Breast epithelium (tissue), 4 donors: ENCODE results near the gene SLC38A3. TPM values are rescaled to one million over a fixed set of nuclear protein-coding genes. Genes with fewer than 3 reads are reported as not detected.

Experiments
- DNase-seq, 2 donors: peaks; one replicate each; pipeline ENCODE4 v3.0.0-alpha.2; 2019; ENCODE audit warnings: low spot score in 2 of 2
- H3K27ac ChIP-seq, 2 donors: fragments of 200-600 bp; sonication (generic) in 1 of 2; one replicate each; pipeline ENCODE4 v1.5.1; 2016 to 2019; ENCODE audit warnings: mild to moderate bottlenecking in 1 of 2
- H3K27me3 ChIP-seq, 2 donors: fragments of 200-600 bp; sonication (generic) in 1 of 2; one replicate each; pipeline versions ENCODE4 v1.5.1 to v1.6.0; 2017 to 2019; ENCODE audit warnings: control low read depth in 1 of 2, mild to moderate bottlenecking in 1 of 2
- H3K36me3 ChIP-seq: fragments of 200-600 bp; one replicate; pipeline ENCODE4 v1.5.1; 2019
- H3K4me1 ChIP-seq, 2 donors: fragments of 200-600 bp; sonication (generic); one replicate each; pipeline ENCODE4 v1.5.1; 2016 to 2019; ENCODE audit warnings: control low read depth in 1 of 2
- H3K4me3 ChIP-seq, 3 donors: fragments of 200-600 bp; sonication (generic); 1 replicate in 2 of 3; 2 replicates in 1 of 3; pipeline ENCODE4 v1.5.1; 2016 to 2019; ENCODE audit warnings: mild to moderate bottlenecking in 3 of 3, moderate library complexity in 2 of 3
- H3K9me3 ChIP-seq, 2 donors: fragments of 200-600 bp; sonication (generic) in 1 of 2; one replicate each; pipeline ENCODE4 v1.5.1; 2016 to 2019; ENCODE audit warnings: control low read depth in 1 of 2
- CTCF ChIP-seq, 3 donors: fragments of 450-650 bp; IDR thresholded peaks; one replicate each; pipeline ENCODE4 v1.5.1; 2016 to 2017; ENCODE audit warnings: antibody characterized with exemption in 3 of 3, mild to moderate bottlenecking in 3 of 3, moderate library complexity in 3 of 3
- POLR2A ChIP-seq: fragments of 450-650 bp; IDR thresholded peaks from one replicate; pipeline ENCODE4 v1.6.1; 2016; ENCODE audit warnings: antibody characterized with exemption, mild to moderate bottlenecking, moderate library complexity
- POLR2AphosphoS5 ChIP-seq, 3 donors: sonication (generic); formaldehyde crosslinking; IDR thresholded peaks; one replicate each; pipeline ENCODE4 v1.6.1; 2017; ENCODE audit warnings: antibody characterized with exemption in 3 of 3
- intact Hi-C: fragments of 100-400 bp; cut with DNase I; formaldehyde crosslinking; loops from one replicate; pipeline ENCODE4 v1.15.1; 2023; ENCODE audit warnings: low total_unique reads
- total RNA-seq, 3 donors: library from RNA; depleted of rRNA; stranded (reverse); fragments of >200 nt; gene quantifications; one replicate each; pipeline ENCODE4 v1.1.0, GENCODE V29; 2016

SLC38A3 gene
- total RNA-seq, 3 donors from 2014 or later, result 0.98 to 2.5 TPM; not detected in 1

DNA sequence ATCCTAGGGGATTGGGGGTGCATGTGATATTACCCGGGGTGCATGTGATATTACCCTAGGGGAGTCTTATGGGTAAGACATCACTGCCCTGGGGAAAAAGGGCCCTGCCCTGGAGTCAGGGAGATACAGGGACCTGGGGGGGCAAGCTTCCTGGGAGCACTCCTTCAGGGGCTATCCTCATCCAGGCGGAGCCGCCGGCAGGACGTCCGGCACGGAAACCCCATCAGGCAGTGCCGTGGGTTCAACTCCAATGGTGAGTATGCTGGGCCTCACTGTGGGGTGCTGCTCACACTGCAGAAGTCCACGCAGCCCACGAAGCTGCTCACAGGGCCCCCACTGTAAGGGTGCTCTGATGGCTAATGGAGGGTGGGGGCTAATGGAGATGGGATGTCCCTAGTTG, 19.0 kb upstream of the SLC38A3 start:
- Histone ChIP-seq H3K27me3 (no peaks in the 10 kb centered on the region), H3K36me3 (no peaks in the 10 kb centered on the region), H3K4me1 (peaks cover 0 to 5% of the 10 kb centered on the region in 2 donors), H3K27ac (no peak overlapping the region), H3K4me3 (no peak overlapping the region), H3K9me3 (no peaks in the 10 kb centered on the region)
- no peak for TF ChIP-seq CTCF (IDR thresholded peaks at IDR 0.05)
- TF ChIP-seq POLR2AphosphoS5 (IDR thresholded peaks at IDR 0.05), result no peak
- intact Hi-C loops, result loop anchor here (2.0 to 10.0 kb wide), 2 partner anchors 61 to 317 kb away; partner anchors contain the start of gene CAMKV
- no peak for DNase-seq

DNA sequence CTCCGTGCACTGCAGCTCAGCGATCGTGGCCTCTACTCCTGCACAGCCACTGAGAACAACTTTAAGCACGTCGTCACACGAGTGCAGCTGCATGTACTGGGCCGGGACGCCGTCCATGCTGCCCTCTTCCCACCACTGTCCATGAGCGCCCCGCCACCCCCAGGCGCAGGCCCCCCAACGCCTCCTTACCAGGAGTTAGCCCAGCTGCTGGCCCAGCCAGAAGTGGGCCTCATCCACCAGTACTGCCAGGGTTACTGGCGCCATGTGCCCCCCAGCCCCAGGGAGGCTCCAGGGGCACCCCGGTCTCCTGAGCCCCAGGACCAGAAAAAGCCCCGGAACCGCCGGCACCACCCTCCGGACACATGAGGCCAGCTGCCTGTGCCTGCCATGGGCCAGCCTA, 17.3 kb upstream of the SLC38A3 start:
- Histone ChIP-seq H3K9me3 (no peaks in the 10 kb centered on the region), H3K36me3 (no peaks in the 10 kb centered on the region), H3K4me1 (peaks cover 0 to 5% of the 10 kb centered on the region in 2 donors), H3K4me3 (no peak overlapping the region), H3K27me3 (peaks cover 0 to 1% of the 10 kb centered on the region in 2 donors), H3K27ac (no peak overlapping the region)
- DNase-seq, result no peak
- intact Hi-C loops, result loop anchor here (2.0 to 10.0 kb wide), 2 partner anchors 63 to 319 kb away; partner anchors contain the start of gene CAMKV
- TF ChIP-seq POLR2A (no peak), POLR2AphosphoS5 (IDR thresholded peaks at IDR 0.05) (no peak), CTCF (IDR thresholded peaks at IDR 0.05) (no peak)

DNA sequence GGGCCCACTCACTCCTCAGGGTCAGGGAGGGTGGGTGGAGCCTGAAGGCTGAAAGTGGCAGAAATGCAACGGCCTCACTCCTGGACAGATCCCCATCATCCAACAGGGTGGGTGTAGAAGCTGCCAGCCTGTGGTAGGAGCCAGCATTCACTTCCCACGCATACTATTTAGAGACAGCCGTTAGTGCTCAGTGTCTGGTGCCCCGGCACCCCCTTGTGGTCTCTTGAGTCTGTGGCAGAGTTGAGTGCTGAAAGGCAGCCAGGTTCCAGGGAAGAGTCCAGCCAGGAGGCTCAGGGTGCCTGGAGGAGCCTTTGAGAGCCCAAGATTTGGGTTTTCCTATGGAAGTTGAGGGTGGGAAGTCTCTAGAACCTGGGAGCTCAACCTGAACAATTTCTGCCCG, 15.8 kb upstream of the SLC38A3 start:
- intact Hi-C loops, result loop anchor here (10.0 kb wide), 1 partner anchor 64 kb away; no protein-coding TSS in a partner anchor
- Histone ChIP-seq H3K4me3 (no peak overlapping the region), H3K27me3 (peaks cover 14 to 16% of the 10 kb centered on the region in 2 donors), H3K36me3 (no peaks in the 10 kb centered on the region), H3K27ac (no peak overlapping the region), H3K9me3 (no peaks in the 10 kb centered on the region), H3K4me1 (peaks cover 4 to 5% of the 10 kb centered on the region in 2 donors)
- TF ChIP-seq POLR2A (no peak), CTCF (IDR thresholded peaks at IDR 0.05) (peak; percentile 52 to 89 (median 78)), POLR2AphosphoS5 (IDR thresholded peaks at IDR 0.05) (peak in 2 of 3 donors; percentile 38 to 39)
- DNase-seq, result peak; percentile 79 to 81

DNA sequence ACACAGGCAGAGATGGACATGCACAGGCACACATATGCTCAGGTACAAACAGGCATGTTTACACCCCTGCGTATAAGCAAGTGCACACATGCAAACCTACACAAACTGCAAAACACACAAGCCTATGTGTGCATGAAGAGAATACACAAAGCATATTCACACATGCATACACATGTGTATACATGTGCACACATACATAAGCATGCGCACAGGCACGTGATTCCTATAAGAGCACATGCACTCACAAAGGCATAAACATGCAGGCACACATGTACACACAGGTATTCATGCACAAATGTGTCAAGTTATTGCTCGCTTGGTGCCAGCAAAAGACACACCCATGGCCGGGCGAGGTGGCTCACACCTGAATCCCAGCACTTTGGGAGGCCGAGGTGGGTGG, 15.1 kb upstream of the SLC38A3 start:
- TF ChIP-seq CTCF (IDR thresholded peaks at IDR 0.05) (no peak), POLR2AphosphoS5 (IDR thresholded peaks at IDR 0.05) (no peak), POLR2A (no peak)

DNA sequence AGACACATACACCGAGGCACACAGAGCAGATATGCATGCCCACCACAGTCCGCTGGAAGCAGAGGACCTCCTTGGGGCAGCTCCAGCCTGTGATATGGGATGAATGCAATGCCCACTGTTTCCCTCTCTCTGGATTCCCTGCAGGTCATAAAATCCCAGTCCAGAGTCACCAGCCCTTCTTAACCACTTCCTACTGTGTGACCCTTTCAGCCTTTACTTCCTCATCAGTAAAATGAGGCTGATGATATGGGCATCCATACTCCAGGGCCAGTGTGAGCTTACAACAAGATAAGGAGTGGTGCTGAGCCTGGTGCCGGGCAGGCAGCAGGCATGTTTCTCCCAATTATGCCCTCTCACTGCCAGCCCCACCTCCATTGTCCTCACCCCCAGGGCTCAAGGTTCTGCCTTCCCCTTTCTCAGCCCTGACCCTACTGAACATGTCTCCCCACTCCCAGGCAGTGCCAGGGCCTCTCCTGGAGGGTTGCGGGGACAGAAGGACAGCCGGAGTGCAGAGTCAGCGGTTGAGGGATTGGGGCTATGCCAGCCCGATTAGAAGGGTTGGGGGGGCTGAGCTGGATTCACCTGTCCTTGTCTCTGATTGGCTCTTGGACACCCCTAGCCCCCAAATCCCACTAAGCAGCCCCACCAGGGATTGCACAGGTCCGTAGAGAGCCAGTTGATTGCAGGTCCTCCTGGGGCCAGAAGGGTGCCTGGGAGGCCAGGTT, 14.0 kb upstream of the SLC38A3 start, which contains the start of gene GNAT1:
Gene GNAT1 (plus strand): TSS at position 675 of the 725 bp plus-strand sequence. CDS start 116 bp downstream, outside the sequence.
- no peak within 1 kb of the TSS for H3K4me3 ChIP-seq
- no peaks in the 10 kb centered on the region for H3K36me3 ChIP-seq
- H3K27me3 ChIP-seq, result peaks cover 14 to 30% of the 10 kb centered on the region in 2 donors
- H3K27ac ChIP-seq, result no peak within 1 kb of the TSS
- TF ChIP-seq CTCF (IDR thresholded peaks at IDR 0.05), result no peak
- no peak for TF ChIP-seq POLR2A
- TF ChIP-seq POLR2AphosphoS5 (IDR thresholded peaks at IDR 0.05), result no peak
- intact Hi-C loops, result no loop called here
- H3K4me1 ChIP-seq, result peaks cover 0 to 4% of the 10 kb centered on the region in 2 donors
- no peak for DNase-seq
- no peaks in the 10 kb centered on the region for H3K9me3 ChIP-seq

More for the DNA sequence above, 15.1 kb upstream of the SLC38A3 start:
- DNase-seq, result no peak
- Histone ChIP-seq H3K4me1 (peaks cover 0 to 4% of the 10 kb centered on the region in 2 donors), H3K27ac (no peak overlapping the region), H3K36me3 (no peaks in the 10 kb centered on the region), H3K9me3 (no peaks in the 10 kb centered on the region), H3K27me3 (peaks cover 14 to 24% of the 10 kb centered on the region in 2 donors), H3K4me3 (no peak overlapping the region)
- intact Hi-C loops, result loop anchor here (10.0 kb wide), 1 partner anchor 65 kb away; no protein-coding TSS in a partner anchor
